Liver (tissue), 9 donors: ENCODE data around the gene CCDC28B. TPM values are rescaled to one million over a fixed set of nuclear protein-coding genes. Genes with fewer than 3 reads are reported as not detected.

ENCODE experiments used
- DNase-seq: peaks from one replicate; pipeline ENCODE4 v3.0.0-alpha.2; 2017; ENCODE audit warnings: low spot score
- H3K27ac ChIP-seq, 2 donors: one replicate each; pipeline ENCODE4 v1.7.0; 2013; ENCODE audit warnings: inconsistent platforms in 2 of 2, low read length in 2 of 2, control low read depth in 1 of 2, low read depth in 1 of 2, mild to moderate bottlenecking in 1 of 2
- H3K27me3 ChIP-seq, 4 donors: one replicate each; pipeline versions ENCODE4 v1.6.1 to v1.7.0; 2013; ENCODE audit warnings: low read length in 3 of 4, inconsistent platforms in 1 of 4, mild to moderate bottlenecking in 1 of 4, moderate library complexity in 1 of 4; ENCODE audit not compliant: control insufficient read depth in 4 of 4, insufficient read depth in 4 of 4
- H3K36me3 ChIP-seq, 4 donors: one replicate each; pipeline versions ENCODE4 v1.6.1 to v1.7.0; 2013; ENCODE audit warnings: low read length in 3 of 4, mild to moderate bottlenecking in 3 of 4, low read depth in 1 of 4, moderate library complexity in 1 of 4; ENCODE audit not compliant: control insufficient read depth in 4 of 4, insufficient read depth in 3 of 4
- H3K4me1 ChIP-seq, 4 donors: one replicate each; pipeline versions ENCODE4 v1.6.1 to v1.7.0; 2013; ENCODE audit warnings: low read length in 3 of 4, mild to moderate bottlenecking in 3 of 4, moderate library complexity in 1 of 4; ENCODE audit not compliant: control insufficient read depth in 4 of 4, insufficient read depth in 4 of 4
- H3K4me3 ChIP-seq, 3 donors: one replicate each; pipeline versions ENCODE4 v1.6.1 to v1.7.0; 2013; ENCODE audit warnings: low read length in 3 of 3, control low read depth in 1 of 3, low read depth in 1 of 3, mild to moderate bottlenecking in 1 of 3
- H3K9ac ChIP-seq, 2 donors: one replicate each; pipeline ENCODE4 v1.7.0; 2013; ENCODE audit warnings: low read length in 2 of 2, mild to moderate bottlenecking in 2 of 2, moderate library complexity in 2 of 2, control low read depth in 1 of 2, low read depth in 1 of 2
- H3K9me3 ChIP-seq, 4 donors: one replicate each; pipeline versions ENCODE4 v1.6.1 to v1.7.0; 2013; ENCODE audit warnings: low read length in 3 of 4; ENCODE audit not compliant: control insufficient read depth in 4 of 4
- EGR1 ChIP-seq, 2 donors: IDR thresholded peaks; 2 replicates each; pipeline ENCODE4 v1.6.1; 2016 to 2018; ENCODE audit warnings: antibody characterized with exemption in 2 of 2, low read depth in 2 of 2
- FOXA2 ChIP-seq: IDR thresholded peaks from 2 replicates; pipeline ENCODE4 v1.6.1; 2016; ENCODE audit warnings: antibody characterized with exemption
- GABPA ChIP-seq, 2 donors: IDR thresholded peaks in 1 of 2; conservative IDR thresholded peaks in 1 of 2; 2 replicates each; pipeline ENCODE4 v1.6.1; 2016; ENCODE audit warnings: antibody characterized with exemption in 2 of 2, mild to moderate bottlenecking in 1 of 2, moderate library complexity in 1 of 2
- HNF4A ChIP-seq, 2 donors: conservative IDR thresholded peaks; 2 replicates each; pipeline ENCODE4 v1.6.1; 2016; ENCODE audit warnings: antibody characterized with exemption in 2 of 2, mild to moderate bottlenecking in 2 of 2
- JUND ChIP-seq, 2 donors: IDR thresholded peaks; 2 replicates each; pipeline ENCODE4 v1.6.1; 2016; ENCODE audit warnings: antibody characterized with exemption in 2 of 2
- MAX ChIP-seq: IDR thresholded peaks from 2 replicates; pipeline ENCODE4 v1.6.1; 2016; ENCODE audit warnings: antibody characterized with exemption
- NR2F2 ChIP-seq: IDR thresholded peaks from 2 replicates; pipeline ENCODE4 v1.6.1; 2016; ENCODE audit warnings: antibody characterized with exemption
- RAD21 ChIP-seq, 2 donors: IDR thresholded peaks; 2 replicates each; pipeline ENCODE4 v1.6.1; 2016; ENCODE audit warnings: antibody characterized with exemption in 2 of 2, mild to moderate bottlenecking in 2 of 2
- RXRA ChIP-seq, 2 donors: IDR thresholded peaks; 2 replicates each; pipeline ENCODE4 v1.6.1; 2017 to 2018; ENCODE audit warnings: antibody characterized with exemption in 2 of 2, mild to moderate bottlenecking in 1 of 2
- SP1 ChIP-seq: IDR thresholded peaks from 2 replicates; pipeline ENCODE4 v1.6.1; 2018; ENCODE audit warnings: antibody characterized with exemption, mild to moderate bottlenecking
- TAF1 ChIP-seq: conservative IDR thresholded peaks from 2 replicates; pipeline ENCODE4 v1.6.1; 2016; ENCODE audit warnings: antibody characterized with exemption, mild to moderate bottlenecking
- YY1 ChIP-seq: IDR thresholded peaks from 2 replicates; pipeline ENCODE4 v1.6.1; 2016; ENCODE audit warnings: antibody characterized with exemption, mild to moderate bottlenecking
- ZBTB33 ChIP-seq: IDR thresholded peaks from 2 replicates; pipeline ENCODE4 v1.6.1; 2016; ENCODE audit warnings: antibody characterized with exemption
- WGBS: extraction: QIAGEN DNeasy Blood & Tissue Kit; methylation state at CpG from one replicate; pipeline ENCODE4 v1.1.7; 2013; 5-methylcytosine and 5-hydroxymethylcytosine counted together
- polyA plus RNA-seq, 2 donors: library from polyadenylated mRNA; stranded (reverse) in 1 of 2; unstranded in 1 of 2; fragments of 200-250 nt in 1 of 2; fragments of >200 nt in 1 of 2; fragmentation: Nextera tagmentation in 1 of 2; extraction: Ambion mirVana in 1 of 2; gene quantifications; one replicate each; pipeline versions ENCODE4 v1.2.1 to v1.2.3, GENCODE V29; 2013 to 2015
- total RNA-seq, 2 donors: library from RNA; depleted of rRNA; stranded (reverse); fragments of >200 nt; gene quantifications; one replicate each; pipeline ENCODE4 v1.2.3, GENCODE V29; 2014
- TF ChIP-seq, protein P1 (sequence below): fragments of 150-350 bp; IDR thresholded peaks from 2 replicates; pipeline ENCODE4 v1.5.1; 2017; ENCODE audit warnings: improper control_type of control experiment, low read depth, low read length; ENCODE audit not compliant: missing input control
- TF ChIP-seq, protein P2 (sequence below): IDR thresholded peaks from 2 replicates; pipeline ENCODE4 v1.6.1; 2016; ENCODE audit warnings: antibody characterized with exemption, mild to moderate bottlenecking
- donor health status: healthy.
- donor health status: healthy.
- donor health status: healthy.
- donor health status: healthy.
- donor health status: healthy.

The CCDC28B gene
- total and polyA plus RNA-seq, 4 donors: 0.75 to 20.6 (median 1.0) TPM

- no peak for TF ChIP-seq MAX
- TF ChIP-seq SP1: no peak
- no peak for TF ChIP-seq RAD21 (IDR thresholded peaks at IDR 0.05)
- TF ChIP-seq FOXA2: no peak
- no peak for TF ChIP-seq ZBTB33
- TF ChIP-seq TAF1: no peak
These were observed 8.0 kb upstream of the CCDC28B start (continued) for GRCh38 chr1:32192220-32192948.

GRCh38 chr1:32194984-32195383 lies 5.4 kb upstream of the CCDC28B start:
- Histone ChIP-seq H3K36me3 (peaks cover 30 to 73% (median 60%) of the 10 kb centered on the region in 4 donors), H3K9me3 (no peaks in the 10 kb centered on the region), H3K27ac (no peak overlapping the region), H3K27me3 (no peaks in the 10 kb centered on the region), H3K4me3 (no peak overlapping the region), H3K9ac (no peak overlapping the region), H3K4me1 (peaks cover 0 to 16% (median 10%) of the 10 kb centered on the region in 4 donors)
- no peak for DNase-seq
- WGBS: 98% methylated on average over 6 of the region's 6 CpGs
- TF ChIP-seq ZBTB33 (no peak), SP1 (no peak), EGR1 (IDR thresholded peaks at IDR 0.05; ENCODE audit: low read depth in 2 of 2) (no peak), RAD21 (IDR thresholded peaks at IDR 0.05) (no peak), JUND (IDR thresholded peaks at IDR 0.05) (no peak), YY1 (no peak), NR2F2 (no peak), TAF1 (no peak), GABPA (IDR thresholded peaks at IDR 0.05 in 1 of 2, conservative IDR thresholded peaks at IDR 0.05 in 1 of 2) (no peak), FOXA2 (no peak), HNF4A (conservative IDR thresholded peaks at IDR 0.05) (no peak), RXRA (IDR thresholded peaks at IDR 0.05) (no peak)
- TF ChIP-seq, protein P1, sequence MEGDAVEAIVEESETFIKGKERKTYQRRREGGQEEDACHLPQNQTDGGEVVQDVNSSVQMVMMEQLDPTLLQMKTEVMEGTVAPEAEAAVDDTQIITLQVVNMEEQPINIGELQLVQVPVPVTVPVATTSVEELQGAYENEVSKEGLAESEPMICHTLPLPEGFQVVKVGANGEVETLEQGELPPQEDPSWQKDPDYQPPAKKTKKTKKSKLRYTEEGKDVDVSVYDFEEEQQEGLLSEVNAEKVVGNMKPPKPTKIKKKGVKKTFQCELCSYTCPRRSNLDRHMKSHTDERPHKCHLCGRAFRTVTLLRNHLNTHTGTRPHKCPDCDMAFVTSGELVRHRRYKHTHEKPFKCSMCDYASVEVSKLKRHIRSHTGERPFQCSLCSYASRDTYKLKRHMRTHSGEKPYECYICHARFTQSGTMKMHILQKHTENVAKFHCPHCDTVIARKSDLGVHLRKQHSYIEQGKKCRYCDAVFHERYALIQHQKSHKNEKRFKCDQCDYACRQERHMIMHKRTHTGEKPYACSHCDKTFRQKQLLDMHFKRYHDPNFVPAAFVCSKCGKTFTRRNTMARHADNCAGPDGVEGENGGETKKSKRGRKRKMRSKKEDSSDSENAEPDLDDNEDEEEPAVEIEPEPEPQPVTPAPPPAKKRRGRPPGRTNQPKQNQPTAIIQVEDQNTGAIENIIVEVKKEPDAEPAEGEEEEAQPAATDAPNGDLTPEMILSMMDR: no peak
- TF ChIP-seq, protein P2, sequence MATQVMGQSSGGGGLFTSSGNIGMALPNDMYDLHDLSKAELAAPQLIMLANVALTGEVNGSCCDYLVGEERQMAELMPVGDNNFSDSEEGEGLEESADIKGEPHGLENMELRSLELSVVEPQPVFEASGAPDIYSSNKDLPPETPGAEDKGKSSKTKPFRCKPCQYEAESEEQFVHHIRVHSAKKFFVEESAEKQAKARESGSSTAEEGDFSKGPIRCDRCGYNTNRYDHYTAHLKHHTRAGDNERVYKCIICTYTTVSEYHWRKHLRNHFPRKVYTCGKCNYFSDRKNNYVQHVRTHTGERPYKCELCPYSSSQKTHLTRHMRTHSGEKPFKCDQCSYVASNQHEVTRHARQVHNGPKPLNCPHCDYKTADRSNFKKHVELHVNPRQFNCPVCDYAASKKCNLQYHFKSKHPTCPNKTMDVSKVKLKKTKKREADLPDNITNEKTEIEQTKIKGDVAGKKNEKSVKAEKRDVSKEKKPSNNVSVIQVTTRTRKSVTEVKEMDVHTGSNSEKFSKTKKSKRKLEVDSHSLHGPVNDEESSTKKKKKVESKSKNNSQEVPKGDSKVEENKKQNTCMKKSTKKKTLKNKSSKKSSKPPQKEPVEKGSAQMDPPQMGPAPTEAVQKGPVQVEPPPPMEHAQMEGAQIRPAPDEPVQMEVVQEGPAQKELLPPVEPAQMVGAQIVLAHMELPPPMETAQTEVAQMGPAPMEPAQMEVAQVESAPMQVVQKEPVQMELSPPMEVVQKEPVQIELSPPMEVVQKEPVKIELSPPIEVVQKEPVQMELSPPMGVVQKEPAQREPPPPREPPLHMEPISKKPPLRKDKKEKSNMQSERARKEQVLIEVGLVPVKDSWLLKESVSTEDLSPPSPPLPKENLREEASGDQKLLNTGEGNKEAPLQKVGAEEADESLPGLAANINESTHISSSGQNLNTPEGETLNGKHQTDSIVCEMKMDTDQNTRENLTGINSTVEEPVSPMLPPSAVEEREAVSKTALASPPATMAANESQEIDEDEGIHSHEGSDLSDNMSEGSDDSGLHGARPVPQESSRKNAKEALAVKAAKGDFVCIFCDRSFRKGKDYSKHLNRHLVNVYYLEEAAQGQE: no peak
